HEK293 (cell line): ENCODE measurements around the gene CADPS.

ENCODE experiments used
- ZNF112 ChIP-seq: fragments of 450-650 bp; formaldehyde crosslinking; IDR thresholded peaks from 2 replicates; pipeline ENCODE4 v1.5.0; 2017; ENCODE audit warnings: missing biosample characterization, missing genetic modification characterization
- ZNF239 ChIP-seq: fragments of 450-650 bp; formaldehyde crosslinking; IDR thresholded peaks from 2 replicates; pipeline ENCODE4 v1.5.1; 2016; ENCODE audit warnings: missing biosample characterization, missing genetic modification characterization
- ZNF561 ChIP-seq: fragments of 450-650 bp; IDR thresholded peaks from 2 replicates; pipeline ENCODE4 v1.5.1; 2018; ENCODE audit warnings: missing biosample characterization, missing genetic modification characterization, borderline replicate concordance
- ZNF624 ChIP-seq: fragments of 450-650 bp; formaldehyde crosslinking; IDR thresholded peaks from 2 replicates; pipeline ENCODE4 v1.5.1; 2017; ENCODE audit warnings: missing biosample characterization, missing genetic modification characterization
- ZNF747 ChIP-seq: fragments of 450-650 bp; formaldehyde crosslinking; IDR thresholded peaks from 2 replicates; pipeline ENCODE4 v1.5.1; 2016; ENCODE audit warnings: missing biosample characterization, missing genetic modification characterization
- TF ChIP-seq, protein P1 (sequence below): fragments of 450-650 bp; formaldehyde crosslinking; IDR thresholded peaks from 2 replicates; pipeline ENCODE4 v1.5.1; 2016; ENCODE audit warnings: missing biosample characterization, missing genetic modification characterization

GRCh38 chr3:62659660-62660059 lies 215.6 kb downstream of the CADPS start:
- TF ChIP-seq, protein P1, sequence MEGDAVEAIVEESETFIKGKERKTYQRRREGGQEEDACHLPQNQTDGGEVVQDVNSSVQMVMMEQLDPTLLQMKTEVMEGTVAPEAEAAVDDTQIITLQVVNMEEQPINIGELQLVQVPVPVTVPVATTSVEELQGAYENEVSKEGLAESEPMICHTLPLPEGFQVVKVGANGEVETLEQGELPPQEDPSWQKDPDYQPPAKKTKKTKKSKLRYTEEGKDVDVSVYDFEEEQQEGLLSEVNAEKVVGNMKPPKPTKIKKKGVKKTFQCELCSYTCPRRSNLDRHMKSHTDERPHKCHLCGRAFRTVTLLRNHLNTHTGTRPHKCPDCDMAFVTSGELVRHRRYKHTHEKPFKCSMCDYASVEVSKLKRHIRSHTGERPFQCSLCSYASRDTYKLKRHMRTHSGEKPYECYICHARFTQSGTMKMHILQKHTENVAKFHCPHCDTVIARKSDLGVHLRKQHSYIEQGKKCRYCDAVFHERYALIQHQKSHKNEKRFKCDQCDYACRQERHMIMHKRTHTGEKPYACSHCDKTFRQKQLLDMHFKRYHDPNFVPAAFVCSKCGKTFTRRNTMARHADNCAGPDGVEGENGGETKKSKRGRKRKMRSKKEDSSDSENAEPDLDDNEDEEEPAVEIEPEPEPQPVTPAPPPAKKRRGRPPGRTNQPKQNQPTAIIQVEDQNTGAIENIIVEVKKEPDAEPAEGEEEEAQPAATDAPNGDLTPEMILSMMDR (tag by site-specific recombination) = no peak
- TF ChIP-seq ZNF561 (tag by site-specific recombination) (no peak), ZNF747 (no peak), ZNF112 (no peak), ZNF239 (tag by site-specific recombination) (no peak), ZNF624 (tag by site-specific recombination) (no peak)
